Measurements from ENCODE around the gene TEX54. TPM values are rescaled to one million over a fixed set of nuclear protein-coding genes. Genes with fewer than 3 reads are reported as not detected.
A peak's percentile ranks its signal among the peaks of the same experiment; 100 is the strongest.

The TEX54 gene
- total and polyA plus RNA-seq, 2 of the 13 experiments (the other 11 are each of a cell fraction or from before 2014, with no cell fraction given) = not detected

DNA sequence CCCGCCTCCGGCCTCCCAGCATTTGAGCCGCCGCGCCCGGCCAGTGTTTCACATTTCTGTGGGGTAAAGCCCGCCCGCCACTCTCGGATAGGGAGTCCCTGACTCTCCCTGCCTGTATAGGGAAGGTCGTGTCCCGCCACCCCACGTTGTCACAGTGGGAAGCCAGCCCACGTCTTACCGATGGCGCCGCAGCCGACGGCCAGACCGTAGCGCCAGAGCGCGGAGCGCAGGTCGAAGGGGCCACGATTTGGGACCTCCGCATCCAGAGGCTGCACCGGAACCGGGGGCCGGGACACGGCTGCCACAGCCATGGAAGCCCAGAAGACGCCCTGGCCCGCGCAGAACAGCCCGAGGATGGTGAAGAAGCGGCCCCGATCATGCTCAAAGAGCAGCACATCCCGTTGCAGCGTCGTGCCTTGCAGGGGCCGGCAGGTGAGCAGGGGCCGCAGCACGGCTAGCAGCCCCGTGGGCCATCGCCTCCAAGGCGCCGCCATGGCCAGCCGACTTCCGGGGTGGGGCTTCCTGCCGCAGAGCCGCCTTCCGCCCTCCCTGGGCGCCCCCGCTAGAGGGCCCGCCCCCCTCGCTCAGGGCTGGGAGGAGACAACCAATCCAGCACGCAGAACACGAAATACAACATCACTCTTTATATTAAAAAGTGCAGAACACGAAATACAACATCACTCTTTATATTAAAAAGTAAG is 41.0 kb downstream of the TEX54 start, which contains the start of gene TMEM223 (continued):
- TF ChIP-seq, protein P1, sequence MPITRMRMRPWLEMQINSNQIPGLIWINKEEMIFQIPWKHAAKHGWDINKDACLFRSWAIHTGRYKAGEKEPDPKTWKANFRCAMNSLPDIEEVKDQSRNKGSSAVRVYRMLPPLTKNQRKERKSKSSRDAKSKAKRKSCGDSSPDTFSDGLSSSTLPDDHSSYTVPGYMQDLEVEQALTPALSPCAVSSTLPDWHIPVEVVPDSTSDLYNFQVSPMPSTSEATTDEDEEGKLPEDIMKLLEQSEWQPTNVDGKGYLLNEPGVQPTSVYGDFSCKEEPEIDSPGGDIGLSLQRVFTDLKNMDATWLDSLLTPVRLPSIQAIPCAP (CRISPR knock-in tag; IDR thresholded peaks at IDR 0.05; ENCODE audit: low read depth) = no peak
- TF ChIP-seq CBFB (CRISPR knock-in tag; IDR thresholded peaks at IDR 0.05) (peak; percentile 78), ELF1 (CRISPR knock-in tag; IDR thresholded peaks at IDR 0.05) (peak; percentile 92), ZNF709 (CRISPR knock-in tag; IDR thresholded peaks at IDR 0.05) (no peak), ZNF891 (CRISPR knock-in tag; IDR thresholded peaks at IDR 0.05) (peak; percentile 68; the same call in 1 of the 2 replicates), SIX1 (CRISPR knock-in tag; IDR thresholded peaks at IDR 0.05; ENCODE audit: borderline replicate concordance) (no peak), MATR3 (CRISPR knock-in tag; IDR thresholded peaks at IDR 0.05) (no peak)
- TF ChIP-seq, protein P2, sequence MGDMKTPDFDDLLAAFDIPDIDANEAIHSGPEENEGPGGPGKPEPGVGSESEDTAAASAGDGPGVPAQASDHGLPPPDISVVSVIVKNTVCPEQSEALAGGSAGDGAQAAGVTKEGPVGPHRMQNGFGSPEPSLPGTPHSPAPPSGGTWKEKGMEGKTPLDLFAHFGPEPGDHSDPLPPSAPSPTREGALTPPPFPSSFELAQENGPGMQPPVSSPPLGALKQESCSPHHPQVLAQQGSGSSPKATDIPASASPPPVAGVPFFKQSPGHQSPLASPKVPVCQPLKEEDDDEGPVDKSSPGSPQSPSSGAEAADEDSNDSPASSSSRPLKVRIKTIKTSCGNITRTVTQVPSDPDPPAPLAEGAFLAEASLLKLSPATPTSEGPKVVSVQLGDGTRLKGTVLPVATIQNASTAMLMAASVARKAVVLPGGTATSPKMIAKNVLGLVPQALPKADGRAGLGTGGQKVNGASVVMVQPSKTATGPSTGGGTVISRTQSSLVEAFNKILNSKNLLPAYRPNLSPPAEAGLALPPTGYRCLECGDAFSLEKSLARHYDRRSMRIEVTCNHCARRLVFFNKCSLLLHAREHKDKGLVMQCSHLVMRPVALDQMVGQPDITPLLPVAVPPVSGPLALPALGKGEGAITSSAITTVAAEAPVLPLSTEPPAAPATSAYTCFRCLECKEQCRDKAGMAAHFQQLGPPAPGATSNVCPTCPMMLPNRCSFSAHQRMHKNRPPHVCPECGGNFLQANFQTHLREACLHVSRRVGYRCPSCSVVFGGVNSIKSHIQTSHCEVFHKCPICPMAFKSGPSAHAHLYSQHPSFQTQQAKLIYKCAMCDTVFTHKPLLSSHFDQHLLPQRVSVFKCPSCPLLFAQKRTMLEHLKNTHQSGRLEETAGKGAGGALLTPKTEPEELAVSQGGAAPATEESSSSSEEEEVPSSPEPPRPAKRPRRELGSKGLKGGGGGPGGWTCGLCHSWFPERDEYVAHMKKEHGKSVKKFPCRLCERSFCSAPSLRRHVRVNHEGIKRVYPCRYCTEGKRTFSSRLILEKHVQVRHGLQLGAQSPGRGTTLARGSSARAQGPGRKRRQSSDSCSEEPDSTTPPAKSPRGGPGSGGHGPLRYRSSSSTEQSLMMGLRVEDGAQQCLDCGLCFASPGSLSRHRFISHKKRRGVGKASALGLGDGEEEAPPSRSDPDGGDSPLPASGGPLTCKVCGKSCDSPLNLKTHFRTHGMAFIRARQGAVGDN (CRISPR knock-in tag; IDR thresholded peaks at IDR 0.05) = peak; percentile 94
- TF ChIP-seq, protein P3, sequence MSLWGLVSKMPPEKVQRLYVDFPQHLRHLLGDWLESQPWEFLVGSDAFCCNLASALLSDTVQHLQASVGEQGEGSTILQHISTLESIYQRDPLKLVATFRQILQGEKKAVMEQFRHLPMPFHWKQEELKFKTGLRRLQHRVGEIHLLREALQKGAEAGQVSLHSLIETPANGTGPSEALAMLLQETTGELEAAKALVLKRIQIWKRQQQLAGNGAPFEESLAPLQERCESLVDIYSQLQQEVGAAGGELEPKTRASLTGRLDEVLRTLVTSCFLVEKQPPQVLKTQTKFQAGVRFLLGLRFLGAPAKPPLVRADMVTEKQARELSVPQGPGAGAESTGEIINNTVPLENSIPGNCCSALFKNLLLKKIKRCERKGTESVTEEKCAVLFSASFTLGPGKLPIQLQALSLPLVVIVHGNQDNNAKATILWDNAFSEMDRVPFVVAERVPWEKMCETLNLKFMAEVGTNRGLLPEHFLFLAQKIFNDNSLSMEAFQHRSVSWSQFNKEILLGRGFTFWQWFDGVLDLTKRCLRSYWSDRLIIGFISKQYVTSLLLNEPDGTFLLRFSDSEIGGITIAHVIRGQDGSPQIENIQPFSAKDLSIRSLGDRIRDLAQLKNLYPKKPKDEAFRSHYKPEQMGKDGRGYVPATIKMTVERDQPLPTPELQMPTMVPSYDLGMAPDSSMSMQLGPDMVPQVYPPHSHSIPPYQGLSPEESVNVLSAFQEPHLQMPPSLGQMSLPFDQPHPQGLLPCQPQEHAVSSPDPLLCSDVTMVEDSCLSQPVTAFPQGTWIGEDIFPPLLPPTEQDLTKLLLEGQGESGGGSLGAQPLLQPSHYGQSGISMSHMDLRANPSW (CRISPR knock-in tag; IDR thresholded peaks at IDR 0.05; ENCODE audit: borderline replicate concordance) = no peak; the same call in 1 of the 2 replicates
- TF ChIP-seq, protein P4, sequence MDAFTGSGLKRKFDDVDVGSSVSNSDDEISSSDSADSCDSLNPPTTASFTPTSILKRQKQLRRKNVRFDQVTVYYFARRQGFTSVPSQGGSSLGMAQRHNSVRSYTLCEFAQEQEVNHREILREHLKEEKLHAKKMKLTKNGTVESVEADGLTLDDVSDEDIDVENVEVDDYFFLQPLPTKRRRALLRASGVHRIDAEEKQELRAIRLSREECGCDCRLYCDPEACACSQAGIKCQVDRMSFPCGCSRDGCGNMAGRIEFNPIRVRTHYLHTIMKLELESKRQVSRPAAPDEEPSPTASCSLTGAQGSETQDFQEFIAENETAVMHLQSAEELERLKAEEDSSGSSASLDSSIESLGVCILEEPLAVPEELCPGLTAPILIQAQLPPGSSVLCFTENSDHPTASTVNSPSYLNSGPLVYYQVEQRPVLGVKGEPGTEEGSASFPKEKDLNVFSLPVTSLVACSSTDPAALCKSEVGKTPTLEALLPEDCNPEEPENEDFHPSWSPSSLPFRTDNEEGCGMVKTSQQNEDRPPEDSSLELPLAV (CRISPR knock-in tag; conservative IDR thresholded peaks at IDR 0.05; ENCODE audit: low read depth) = no peak
- TF ChIP-seq, protein P5, sequence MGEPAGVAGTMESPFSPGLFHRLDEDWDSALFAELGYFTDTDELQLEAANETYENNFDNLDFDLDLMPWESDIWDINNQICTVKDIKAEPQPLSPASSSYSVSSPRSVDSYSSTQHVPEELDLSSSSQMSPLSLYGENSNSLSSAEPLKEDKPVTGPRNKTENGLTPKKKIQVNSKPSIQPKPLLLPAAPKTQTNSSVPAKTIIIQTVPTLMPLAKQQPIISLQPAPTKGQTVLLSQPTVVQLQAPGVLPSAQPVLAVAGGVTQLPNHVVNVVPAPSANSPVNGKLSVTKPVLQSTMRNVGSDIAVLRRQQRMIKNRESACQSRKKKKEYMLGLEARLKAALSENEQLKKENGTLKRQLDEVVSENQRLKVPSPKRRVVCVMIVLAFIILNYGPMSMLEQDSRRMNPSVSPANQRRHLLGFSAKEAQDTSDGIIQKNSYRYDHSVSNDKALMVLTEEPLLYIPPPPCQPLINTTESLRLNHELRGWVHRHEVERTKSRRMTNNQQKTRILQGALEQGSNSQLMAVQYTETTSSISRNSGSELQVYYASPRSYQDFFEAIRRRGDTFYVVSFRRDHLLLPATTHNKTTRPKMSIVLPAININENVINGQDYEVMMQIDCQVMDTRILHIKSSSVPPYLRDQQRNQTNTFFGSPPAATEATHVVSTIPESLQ (CRISPR knock-in tag; conservative IDR thresholded peaks at IDR 0.05) = no peak
- TF ChIP-seq, protein P6, sequence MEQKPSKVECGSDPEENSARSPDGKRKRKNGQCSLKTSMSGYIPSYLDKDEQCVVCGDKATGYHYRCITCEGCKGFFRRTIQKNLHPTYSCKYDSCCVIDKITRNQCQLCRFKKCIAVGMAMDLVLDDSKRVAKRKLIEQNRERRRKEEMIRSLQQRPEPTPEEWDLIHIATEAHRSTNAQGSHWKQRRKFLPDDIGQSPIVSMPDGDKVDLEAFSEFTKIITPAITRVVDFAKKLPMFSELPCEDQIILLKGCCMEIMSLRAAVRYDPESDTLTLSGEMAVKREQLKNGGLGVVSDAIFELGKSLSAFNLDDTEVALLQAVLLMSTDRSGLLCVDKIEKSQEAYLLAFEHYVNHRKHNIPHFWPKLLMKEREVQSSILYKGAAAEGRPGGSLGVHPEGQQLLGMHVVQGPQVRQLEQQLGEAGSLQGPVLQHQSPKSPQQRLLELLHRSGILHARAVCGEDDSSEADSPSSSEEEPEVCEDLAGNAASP (CRISPR knock-in tag; IDR thresholded peaks at IDR 0.05; ENCODE audit: borderline replicate concordance) = no peak; the same call in 1 of the 2 replicates
